NCI-H2227 treated with DMSO at 0.1 percent for 48 hours (cell line): Measurements from ENCODE around the gene CASQ1.

Experiments used
- DNase-seq: peaks from one replicate; lab custom pipeline; 2025; lab: John Stamatoyannopoulos, UW

Gene CASQ1

DNA sequence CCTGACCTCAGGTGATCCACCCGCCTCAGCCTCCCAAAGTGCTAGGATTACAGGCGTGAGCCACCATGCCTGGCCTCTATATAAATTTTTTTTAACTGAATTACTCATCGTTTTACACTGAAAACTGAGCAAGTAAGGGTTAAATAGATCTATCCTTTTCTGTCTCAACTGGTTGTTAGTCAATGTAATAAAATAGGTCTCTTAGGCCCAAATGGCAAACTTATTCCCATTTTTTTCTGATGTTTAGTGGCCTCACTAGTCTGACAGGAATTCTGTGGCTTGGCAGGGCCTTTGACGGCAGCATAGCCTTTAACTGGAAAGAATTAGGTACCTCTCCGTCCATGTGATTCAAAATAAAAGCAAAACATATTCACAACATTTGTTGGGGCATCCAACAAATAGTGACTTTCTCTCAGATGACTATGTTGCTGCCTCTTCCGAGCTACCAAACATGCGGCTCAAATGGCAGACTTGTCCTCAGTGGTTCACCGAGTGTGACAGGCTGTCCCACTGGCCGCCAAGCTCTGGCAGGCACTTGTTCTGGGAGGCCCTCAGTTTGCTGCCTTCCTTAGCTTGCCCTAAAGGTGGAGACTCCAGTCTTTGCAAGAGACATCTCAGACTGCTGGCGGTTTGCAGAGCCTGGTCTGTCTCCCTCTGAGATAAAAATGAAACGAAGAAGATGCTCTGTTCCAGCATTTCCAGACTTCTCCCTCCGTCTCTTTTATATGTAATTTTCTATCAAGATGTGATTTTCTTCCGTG lies 21.6 kb upstream of the CASQ1 start:
- DNase-seq = no peak

DNA sequence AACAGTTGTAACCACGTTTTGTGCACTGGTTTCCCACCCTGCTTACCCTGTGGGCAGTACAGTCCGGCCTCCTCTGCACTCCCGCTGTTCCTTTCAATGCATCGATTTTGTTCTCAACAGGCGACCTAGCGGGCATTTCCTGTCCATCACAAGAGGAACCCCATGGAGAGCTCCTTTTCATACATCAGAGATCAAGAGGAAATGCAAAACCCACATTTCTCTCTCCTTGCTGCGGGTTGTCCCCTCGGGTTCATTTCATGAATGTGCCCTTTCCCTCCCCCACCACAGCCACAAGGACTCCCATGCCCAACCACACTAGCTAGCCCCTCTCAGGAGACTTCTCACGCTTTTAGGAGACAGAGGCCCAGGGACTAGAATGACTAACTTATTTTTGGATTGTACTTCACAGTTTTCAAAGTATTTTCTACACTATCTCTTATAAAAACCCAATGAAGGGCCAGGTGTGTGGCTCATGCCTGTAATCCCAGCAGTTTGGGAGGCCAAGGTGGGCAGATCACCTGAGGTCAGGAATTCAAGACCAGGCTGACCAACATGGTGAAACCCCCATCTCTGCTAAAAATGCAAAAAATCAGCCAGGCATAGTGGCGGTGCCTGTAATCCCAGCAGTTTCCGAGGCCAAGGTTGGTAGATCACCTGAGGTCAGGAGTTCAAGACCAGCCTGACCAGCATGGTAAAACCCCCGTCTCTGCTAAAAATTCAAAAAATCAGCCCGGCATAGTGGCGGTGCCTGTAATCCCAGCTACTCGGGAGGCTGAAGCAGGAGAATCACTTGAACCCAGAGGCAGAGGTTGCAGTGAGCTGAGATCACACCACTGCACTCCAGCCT lies 20.6 kb upstream of the CASQ1 start:
- peak; percentile 86 for DNase-seq

DNA sequence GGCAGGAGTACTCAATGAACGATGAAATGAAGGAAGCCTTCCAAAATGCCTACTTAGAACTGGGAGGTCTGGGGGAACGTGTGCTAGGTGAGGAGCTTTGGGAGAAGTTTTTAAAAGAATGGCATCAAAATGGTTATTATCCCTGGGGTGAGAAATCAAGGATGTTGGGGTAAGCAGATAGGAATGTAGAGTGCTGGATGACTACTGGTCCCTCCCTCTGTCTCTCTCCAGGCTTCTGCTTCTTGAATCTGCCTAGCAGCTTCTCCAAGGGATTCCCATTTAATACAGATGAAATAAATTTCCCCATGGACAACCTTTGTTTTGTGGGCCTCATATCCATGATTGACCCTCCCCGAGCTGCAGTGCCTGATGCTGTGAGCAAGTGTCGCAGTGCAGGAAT lies 19.0 kb upstream of the CASQ1 start:
- DNase-seq = no peak

DNA sequence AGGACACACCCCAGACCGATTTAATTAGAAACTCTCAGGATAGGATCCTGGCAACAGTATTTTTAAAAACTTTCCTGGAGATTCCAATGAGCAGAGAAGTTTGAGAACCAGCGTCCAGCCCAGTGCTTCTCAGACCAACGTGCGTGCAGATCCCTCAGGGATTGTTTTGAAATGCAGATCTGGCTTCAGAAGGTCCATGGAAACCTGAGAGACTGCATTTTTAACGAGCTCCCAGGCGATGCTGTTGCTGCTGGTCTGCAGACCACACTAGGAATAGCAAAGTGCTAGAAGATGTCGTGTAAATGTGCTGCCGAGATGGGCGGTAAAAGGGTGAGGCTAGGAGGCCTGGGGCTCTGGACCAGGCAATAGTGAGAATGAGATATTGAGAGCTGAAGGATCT lies 18.4 kb upstream of the CASQ1 start:
- no peak for DNase-seq

DNA sequence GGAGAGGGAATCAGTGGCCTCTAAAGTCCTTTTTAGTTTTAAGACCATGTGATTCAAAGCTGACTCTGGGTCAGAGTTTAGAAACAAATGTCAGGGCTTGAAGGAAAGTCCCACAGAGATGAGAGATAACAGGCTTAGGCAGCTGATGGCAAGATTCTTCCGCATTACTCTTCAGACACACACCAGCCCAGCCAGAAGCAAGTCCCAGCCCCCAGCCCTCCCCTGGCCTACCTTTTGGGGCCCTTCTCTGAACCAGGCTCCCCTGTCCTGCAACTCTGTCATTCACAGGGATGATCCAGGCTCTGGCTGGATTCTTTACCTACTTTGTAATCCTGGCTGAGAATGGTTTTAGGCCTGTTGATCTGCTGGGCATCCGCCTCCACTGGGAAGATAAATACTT lies 13.1 kb upstream of the CASQ1 start:
- no peak for DNase-seq

DNA sequence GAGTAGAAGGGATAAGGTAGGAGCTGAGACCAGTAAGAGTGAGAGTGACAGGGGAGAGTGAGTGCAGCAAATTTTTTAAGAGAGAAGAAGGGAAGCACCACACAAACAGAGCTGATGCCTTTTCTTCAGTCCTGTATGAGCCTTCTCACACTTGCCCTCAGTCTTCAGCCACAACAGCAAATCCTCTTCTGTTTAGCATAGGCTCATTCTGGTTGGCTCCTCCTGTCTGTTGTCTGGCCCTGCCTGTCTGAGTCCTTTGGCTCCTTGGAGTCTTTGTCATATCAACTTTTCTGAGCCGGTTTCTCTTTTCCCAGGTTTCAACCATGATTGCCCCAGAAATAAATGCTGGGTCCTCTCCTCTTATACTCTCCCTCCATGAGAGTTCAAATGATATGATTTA lies 12.7 kb upstream of the CASQ1 start:
- DNase-seq = no peak

DNA sequence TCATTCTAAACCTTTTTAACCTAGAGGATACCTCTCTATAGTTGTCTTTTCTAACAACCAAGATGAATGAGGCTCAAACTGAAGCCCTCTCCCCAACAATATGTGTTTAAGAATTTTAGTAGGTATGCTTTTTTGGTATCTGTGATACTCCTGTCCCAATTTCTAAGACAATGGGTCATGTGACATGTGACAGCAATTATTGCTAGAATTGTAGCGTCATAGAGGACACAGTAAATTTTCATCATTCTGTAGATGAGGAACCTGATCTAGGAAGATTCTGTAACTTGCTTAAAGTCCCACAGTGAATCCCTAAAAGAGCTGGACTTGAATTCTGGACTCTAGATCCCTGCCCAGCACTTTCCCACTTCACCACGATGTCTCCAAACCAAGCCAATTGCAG lies 11.6 kb upstream of the CASQ1 start:
- no peak for DNase-seq

DNA sequence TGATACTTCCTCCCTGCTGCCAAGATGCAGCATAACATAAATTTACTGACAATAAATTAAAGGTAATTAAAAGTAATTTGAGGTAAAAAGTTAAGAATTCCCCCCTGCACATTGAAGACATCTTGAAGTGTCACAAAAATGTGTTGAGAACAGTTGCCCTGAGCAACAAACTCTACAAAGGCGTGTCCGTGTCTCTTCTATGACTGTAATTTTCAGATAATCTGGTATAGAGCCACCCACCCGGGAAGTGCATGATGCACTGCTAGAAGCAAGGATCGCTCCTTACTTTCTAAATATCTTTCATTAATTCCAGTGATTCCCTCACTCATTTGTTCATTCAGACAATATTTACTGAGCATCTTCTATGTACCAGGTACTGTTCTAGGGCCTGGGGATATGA lies 11.0 kb upstream of the CASQ1 start:
- no peak for DNase-seq

DNA sequence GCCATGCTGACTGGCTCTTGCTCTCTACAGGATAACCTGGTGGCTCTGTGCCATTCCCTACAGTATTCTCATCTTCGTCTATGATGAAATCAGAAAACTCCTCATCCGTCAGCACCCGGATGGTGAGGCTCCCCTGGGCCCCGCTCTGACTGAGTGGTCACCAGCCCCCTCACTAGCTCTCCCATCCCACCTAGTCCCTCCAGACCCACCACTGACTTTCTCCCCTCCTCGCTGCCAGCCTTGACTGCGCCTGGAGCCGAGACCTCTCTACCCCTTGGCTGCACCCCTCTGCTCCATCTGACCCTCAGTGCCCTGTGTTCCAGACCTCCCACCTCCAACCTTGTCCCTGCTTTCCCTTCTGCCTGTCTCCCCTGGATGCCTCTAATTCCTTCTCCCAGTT lies 4.1 kb upstream of the CASQ1 start:
- no peak for DNase-seq

DNA sequence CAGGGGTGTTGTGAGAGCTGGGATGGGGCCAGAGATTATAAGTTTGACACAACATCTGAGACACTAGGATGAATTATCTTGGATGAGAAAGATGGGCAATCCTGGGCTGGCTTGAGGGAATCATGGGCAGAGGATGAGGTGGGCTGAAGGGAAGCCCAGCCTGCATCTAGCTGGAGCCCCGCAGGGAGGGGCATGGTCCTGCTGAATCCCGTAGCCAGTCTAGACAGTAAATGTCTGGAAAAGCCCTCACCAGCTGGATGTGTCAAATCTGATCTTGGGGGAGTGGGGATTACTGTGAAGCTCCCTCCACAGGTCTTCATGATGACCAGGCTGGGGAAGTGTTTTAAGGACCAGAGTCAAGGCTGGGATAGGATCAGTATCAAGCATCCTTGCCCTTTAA lies 3.6 kb upstream of the CASQ1 start:
- no peak for DNase-seq

DNA sequence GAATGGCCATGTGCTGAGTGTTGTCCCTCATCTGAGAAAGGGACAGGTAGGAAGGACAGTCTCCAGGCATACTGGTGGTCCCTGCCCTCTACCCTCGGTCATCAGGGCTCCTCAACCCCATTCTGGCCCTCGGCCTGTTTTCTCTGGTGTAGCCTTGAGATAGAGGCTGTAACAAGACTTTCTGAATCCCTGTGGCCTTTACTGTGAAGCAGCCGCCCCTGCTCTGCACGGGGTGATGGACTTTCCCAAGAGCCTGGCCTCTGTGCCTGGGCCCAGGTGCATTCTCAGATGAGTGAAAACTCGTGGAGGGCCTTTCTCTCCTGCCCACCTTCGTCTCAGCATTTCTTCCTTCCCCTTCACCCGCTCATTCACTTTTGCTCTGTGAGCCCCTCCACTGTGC lies 3.0 kb upstream of the CASQ1 start:
- DNase-seq = no peak

DNA sequence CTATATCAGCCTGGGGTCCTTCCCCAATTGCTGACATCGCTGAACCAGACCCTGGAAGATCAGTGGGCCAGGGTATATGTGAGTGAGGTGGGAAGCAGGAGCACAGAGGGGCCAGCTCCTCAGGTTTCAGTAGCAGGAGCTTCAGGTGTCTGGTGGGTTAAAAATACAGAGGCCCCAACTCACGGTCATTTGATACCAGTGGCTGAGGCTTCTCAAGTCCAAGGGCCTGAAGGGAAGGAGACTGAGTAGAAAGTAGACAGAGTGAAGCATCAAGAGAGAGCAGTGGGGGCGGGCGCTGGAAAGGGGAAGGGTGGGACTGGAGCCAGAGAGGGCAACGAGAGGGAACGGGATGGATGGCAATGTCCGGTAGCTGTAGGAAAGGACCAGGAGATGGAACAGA lies 2.0 kb upstream of the CASQ1 start:
- DNase-seq = no peak

DNA sequence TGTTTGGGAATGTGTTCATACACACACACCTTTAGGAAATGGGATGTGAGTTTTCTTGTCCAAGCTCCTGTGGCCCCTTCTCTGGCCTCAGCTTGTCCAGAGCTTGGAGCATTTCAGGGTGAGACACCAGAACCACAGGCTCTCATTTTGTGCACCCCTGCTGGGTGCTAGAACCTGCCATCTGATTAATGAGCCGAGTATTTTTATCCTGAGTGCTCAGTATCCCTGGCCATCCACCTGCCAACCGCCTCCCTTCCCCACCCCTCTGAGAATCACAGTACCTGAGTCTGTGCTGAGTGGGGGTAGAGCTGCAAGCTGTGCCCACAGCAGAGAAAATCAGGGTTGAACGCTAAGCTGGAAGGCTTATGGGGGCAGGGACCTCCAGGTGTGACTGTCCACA lies 1.4 kb downstream of the CASQ1 start:
- no peak for DNase-seq

DNA sequence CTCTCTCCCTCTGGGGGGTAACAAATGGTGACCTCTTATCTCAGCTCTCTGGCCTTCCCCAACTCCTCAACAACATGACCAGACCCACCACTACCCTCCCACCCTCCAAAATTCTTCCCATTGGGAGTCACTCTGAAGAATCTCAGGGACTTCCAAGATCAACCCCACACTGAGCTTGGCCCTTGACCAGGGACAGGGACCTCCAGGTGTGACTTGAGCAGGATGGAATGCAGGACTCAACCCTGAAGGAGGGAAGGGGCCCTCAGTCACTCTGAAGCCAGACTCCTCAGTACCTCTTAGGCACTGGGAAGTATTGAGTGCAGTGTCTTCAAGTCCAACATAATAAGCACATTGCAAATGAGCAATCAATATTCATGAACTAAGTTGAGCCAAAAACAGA lies 1.9 kb downstream of the CASQ1 start:
- DNase-seq = no peak

DNA sequence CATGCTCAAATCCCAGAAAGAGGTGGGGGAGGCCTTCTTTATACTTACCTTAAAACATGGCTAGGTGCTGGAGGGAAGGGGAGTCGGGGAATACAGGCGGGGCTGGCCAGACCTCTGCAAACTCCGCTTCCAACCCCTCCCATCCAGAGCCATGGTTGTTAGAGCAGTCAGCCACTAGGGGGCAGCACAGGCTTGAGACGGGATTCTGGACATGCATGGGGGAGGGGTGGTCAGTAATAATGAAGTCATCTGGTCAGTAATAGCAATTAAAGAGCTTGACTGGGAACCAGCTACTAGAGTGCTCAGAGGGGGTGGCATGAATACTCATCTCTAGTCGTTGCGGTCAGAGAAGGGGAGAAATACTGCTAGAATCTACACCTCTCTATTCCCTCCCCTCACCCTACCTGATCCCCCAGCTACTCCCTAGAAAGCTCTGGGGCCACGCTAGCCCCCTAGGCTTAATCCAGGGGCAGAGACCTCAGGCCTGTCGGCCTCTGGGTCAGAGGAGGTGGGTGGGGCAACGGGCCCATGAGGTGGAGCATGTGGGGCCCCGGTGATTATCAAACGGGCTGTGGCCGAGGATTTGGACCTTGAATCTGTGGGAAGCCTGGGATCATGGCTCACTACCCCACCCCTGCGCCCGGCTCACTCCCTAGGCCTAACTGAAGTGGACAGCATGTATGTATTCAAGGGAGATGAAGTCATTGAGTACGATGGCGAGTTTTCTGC lies 2.9 kb downstream of the CASQ1 start:
- DNase-seq = peak; percentile 78

DNA sequence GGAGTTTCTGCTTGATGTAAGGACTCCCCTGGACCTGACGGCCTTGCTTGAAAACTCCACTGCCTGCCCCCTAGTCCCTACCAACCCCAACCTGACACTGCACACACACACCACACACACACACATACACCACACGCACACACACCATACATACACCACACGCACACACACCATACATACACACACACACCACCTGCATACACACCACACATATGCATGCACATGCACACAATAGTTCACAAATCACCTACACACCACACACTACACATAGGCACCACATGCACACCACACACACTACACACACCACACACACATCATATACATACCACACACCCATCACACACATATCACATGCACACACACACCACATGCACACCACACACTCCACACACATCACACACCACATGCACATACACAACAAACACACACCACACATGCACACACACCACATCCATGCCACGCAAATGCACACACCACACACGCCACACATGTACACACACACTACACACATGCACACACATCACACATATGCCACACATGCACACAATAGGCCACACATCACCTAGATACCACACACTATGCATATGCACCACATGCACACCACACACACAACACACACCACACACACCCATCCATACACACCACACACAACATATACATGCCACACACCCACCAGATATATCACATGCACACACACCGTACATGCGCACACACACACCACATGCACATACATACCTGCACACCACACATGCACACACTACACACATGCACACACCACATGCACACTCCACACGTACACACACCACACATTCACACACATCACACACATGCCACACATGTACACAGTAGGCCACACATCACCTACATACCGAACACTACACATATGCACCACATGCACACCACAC lies 3.7 kb downstream of the CASQ1 start:
- no peak for DNase-seq

DNA sequence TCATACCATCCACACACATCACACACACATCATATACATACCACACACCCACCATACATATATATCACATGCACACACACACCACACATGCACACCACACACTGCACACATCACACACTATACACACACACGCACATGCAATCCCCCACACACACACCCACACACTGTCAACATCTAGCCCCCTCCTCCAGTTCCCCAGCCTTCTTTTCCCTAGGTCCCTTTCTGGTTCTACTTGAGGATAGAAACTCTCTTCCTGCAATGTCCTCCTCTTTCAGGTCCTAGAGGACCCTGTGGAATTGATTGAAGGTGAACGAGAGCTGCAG lies 4.3 kb downstream of the CASQ1 start:
- DNase-seq = no peak

DNA sequence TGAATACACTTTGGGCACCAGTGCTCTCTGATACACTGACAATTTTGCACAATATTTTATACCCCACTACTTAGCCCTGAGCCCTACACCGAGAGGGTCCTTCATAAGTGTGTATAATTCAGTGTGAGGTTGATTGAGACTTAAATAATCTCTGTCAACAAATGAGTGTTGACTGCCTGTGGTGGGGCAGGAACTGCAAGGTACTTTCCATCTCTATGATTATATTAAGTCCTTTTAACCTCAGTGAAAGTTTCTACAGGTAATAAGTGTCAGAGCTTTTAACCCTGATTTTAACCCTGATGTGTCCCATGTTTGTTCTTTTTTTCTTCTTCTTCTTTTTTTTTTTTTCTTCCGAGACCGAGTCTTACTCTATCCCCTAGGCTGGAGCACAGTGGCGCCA lies 5.8 kb downstream of the CASQ1 start:
- no peak for DNase-seq

DNA sequence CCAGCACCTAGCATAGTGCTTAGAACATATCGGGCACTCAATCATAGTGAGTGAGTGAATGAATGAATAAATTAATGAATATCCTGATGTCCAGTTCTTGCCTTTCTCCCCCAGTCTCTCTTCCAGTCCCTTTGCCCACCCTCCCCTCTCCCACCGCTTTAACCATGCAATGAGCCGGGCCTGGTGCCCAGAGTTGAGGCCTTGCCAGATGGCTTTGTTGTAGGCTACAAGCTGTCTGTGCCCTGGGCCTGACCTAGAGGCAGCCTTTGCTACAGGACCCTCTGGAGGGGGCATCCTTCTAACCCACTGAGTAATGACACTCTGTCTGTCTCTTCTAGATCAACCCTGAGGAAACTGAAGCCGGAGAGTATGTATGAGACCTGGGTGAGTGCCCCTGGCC lies 6.9 kb downstream of the CASQ1 start:
- DNase-seq = no peak

DNA sequence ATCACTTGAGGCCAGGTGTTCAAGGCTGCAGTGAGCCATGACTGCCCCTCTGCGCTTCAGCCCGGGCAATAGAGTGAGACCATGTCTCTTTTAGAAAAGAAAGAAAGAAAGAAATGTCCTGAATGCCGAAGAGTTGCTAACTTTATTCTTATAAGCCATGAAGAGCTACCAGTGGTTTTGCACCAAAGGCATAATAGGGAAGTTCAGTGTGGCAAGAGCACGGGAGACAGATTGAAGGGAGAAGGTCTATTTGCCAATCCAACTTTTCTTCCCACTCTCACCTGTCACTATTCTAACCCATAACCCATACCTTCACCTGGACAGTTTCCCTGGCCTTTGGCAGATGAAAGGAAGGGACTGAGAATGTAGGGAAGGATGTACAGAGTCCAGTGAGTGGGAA lies 10.4 kb downstream of the CASQ1 start:
- no peak for DNase-seq

DNA sequence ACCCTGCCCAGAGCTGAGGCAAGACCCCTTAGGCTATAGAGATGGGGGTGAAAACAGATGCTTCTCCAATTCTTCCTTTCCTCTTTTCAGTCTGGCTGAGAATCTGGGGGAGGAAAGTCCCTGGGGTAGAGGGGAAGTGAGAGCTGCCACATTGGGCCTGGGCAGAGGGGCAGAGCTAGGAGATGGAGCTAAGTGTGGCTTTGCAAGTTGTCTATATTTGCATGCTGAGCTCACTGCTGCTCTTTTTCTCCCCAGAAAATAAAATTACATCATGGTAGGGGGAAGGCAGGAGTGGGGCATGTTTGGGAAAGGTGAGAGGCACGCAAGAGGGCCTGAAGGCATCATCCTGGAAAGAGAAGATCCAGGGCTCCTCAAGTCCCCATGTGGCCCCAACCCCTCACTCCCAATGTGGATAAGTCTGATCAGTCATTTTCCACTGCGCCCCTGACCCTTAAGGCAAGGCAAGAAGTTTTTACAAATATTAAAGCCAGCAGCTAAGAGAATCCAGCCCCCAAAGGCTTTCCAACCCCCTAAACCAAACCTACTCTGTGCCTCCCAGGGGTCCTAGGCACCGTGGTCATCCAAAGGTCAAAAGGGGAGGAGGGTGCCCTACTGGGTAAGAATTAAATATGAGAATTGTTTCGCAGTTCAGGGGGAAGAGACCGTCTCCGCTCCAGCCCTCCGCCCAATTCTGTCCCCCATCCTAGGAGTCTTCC lies 14.3 kb downstream of the CASQ1 start:
- DNase-seq = no peak
